Measurements from ENCODE around the gene JAG2.

The JAG2 gene

GRCh38 chr14:105138551-105139111 lies 29.9 kb downstream of the JAG2 start:
- no peak for DNase-seq

DNA sequence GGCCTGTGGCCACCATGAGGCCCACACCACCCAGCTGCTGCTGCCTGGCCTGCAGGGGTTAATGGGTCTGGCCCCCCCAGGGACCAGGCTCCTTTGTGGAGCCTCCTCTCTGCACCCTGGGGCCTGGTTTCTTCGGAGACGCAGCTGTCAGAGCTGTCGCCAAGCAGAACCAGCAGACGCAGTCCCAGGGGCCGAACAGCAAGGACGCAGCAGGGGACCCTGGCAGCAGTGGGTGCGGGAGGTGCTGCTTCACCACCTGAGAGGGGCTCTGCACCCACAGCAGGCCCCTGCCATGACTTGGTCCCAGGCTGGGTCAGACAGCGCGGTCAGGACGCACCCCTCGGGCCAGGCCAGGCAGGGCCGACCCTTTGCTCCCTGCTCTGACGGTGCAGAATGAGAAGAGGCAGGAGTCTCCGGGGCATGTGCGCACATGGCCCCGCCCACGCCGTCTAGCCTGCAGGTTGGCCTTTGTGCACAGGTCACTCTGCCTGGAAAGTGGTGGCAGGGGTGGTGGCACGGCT lies 30.5 kb downstream of the JAG2 start:
- no peak for DNase-seq

DNA sequence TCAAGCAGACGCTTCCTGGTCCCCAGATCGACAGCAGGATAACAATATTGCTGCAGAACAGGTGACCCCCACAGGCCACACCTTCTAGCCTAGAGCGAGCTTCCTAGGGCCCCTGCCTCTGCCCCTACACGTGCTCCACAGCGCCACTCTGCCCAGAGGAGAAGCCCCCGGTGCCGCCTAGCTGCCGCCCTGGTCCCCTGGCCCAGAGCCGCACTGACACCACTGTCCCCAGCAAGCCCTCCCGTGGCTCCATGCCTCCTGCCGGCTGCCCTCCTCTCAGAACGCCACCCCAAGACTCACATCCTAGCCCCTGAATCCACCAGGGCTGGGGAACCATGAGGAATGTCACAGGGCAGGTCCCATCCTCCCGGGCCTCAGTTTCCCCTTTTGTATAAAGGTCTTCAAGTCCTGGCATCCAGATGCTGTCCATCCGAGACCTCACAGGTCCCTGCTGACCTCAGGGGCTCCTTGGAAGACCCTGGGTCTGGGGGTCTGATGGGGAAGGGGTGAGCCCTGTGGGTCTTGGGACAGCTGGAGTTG lies 31.0 kb downstream of the JAG2 start:
- DNase-seq = no peak

GRCh38 chr14:105136401-105137322 lies 31.9 kb downstream of the JAG2 start:
- no peak for DNase-seq

- DNase-seq = no peak
Observed at GRCh38 chr14:105135700-105136395, 32.7 kb downstream of the JAG2 start.

GRCh38 chr14:105132921-105133654 lies 35.5 kb downstream of the JAG2 start:
- no peak for DNase-seq

- DNase-seq = no peak
Observed at GRCh38 chr14:105131241-105131640, 37.3 kb downstream of the JAG2 start.

DNA sequence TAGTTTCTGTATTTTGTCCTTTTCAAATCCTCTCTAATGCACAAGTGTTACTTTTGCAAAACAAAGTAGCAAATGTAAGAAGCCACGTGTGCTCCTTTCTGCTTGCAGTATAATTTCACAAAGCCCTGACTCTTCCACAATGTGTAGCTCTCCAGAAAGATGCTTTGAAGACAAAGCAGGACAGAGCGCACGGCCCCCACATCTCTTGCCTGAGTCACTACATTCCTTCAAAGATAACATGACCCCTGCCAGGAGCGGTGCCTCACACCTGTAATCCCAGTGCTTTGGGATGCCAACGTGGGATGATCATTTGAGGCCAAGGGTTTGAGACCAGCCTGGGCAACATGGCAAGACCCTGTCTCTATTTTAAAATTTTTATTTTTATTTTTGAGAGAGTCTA lies 40.5 kb downstream of the JAG2 start:
- DNase-seq = no peak

DNA sequence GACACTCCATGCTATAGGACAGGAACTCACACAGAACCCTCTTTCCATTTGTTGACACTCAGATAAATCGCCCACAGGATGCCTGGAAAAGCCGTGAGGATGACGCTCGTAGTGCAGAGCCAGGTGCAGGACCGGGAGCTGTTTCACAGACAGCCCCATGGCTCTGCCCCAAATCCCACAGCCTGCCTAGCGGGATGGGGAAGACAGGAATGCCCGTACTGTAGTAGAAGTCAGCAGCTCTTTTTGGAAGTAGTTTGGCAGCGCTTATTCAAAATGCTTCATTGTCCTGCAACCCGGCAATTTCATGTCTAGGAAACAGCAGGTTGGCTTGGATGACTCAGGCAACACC lies 41.6 kb downstream of the JAG2 start:
- DNase-seq = no peak

DNA sequence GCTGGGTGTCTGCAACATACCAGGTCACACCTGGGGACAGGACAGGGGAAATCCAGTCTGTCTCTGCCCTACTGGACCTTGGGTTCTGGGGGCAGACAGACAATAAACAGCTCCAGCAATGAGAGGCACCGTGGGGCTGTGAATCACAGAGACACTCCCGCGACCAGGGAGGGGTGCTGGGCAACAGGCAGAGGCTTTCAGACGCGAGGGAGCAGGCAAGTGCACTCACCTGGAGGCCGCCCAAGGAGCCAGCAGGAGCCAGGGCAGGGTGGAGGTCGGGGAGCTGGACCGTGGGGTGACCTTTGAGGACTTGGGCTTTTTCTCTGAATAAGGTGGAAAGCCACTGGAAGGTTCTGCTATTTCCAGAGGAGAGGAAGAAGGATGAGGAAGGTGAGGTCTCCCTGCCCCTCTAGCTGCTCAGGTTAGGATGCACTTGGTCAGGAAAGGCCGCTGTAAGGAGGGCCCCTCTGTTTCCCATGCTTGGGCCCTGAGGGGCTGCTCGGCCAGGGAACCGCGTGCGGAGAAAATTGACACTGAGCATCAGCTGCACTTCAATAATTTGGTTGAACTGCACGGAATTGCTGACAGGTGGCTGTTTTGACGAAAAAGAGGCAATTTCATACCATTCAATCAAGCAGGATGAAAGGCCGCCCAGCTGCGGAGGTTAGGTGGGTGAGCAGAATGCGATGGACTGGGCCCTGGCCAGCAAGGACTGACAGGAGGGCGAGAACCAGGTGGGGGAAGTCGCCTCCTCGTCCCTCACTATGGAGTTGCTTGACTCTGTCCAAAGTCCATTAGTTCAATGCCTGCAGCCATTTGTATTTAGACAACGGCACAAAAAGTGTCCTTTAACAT lies 42.2 kb downstream of the JAG2 start:
- DNase-seq = no peak

DNA sequence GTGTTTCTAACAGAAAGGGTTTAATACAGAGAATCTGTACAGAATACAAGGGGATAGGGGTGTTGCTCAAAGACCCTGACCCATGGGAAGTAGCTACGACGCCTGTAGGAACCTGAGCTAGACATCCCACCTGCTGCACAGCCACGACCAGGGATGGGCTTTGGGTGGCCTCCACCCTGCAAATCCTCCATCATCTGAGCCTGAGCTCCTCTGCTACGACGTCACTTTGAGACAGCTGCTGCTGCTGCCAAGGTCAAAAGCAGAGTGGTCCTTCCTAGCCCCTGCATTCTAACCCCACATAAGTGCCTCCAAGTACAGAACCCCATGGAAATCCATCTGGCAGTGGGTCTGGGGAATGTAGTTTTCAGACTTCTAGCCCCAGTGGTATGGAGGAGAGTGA lies 43.8 kb downstream of the JAG2 start:
- DNase-seq = no peak

DNA sequence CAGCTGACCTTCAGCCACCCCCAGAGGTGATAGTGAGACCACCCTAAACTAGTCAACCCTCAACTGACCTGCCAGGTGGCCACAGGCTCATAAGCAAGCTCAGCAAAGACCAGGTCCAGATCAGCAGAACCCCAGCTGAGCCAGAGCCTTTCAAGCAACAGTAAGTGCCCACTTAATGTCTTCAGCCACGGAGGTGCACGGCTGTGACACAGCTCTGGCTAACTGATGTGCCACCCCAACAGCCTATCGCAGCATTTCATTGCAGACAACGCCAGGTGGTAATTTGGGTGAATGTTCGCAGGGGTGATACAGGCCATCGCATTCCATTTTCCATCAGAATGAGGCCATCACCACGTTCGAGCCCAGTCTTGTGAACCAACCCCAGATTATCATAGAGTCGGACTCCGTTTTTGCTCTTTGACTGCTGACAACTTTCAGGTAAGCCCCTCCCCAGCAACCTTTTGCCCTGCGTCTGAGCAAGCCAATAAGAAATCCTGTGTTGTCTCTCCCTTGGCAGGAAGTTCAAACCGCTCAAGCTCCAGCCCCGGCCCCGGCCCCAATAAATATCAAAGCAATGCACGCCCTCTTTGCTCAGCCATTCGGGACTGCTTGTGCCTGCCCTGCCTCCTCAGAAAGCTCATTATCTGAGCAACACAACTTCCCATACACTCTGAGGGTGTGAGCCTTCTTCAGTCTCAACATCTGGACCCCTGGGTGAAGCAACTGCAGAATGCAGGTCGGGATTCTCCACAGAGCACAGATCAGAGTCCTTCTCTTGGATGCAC lies 44.4 kb downstream of the JAG2 start:
- DNase-seq = no peak

GRCh38 chr14:105123064-105123665 lies 45.4 kb downstream of the JAG2 start:
- no peak for DNase-seq

DNA sequence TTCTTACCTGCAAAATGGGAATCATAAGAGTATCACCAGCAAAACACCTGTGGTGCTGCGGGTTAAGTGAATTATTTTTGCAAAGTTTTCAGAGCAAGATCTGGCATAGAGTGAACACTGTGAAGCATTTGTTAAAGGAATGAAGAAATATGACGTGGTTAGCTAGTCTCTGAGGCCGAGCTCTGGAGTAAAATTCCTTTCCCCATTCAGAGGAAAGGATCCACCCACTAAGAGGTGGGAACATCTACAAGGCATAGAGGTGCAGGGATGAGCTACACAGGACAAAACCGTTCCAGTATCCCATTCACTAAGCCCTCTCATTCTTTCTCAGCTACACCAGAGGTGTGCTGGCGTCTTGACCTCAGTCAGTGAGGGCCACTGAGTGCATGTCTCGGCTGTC lies 48.5 kb downstream of the JAG2 start:
- DNase-seq = no peak

DNA sequence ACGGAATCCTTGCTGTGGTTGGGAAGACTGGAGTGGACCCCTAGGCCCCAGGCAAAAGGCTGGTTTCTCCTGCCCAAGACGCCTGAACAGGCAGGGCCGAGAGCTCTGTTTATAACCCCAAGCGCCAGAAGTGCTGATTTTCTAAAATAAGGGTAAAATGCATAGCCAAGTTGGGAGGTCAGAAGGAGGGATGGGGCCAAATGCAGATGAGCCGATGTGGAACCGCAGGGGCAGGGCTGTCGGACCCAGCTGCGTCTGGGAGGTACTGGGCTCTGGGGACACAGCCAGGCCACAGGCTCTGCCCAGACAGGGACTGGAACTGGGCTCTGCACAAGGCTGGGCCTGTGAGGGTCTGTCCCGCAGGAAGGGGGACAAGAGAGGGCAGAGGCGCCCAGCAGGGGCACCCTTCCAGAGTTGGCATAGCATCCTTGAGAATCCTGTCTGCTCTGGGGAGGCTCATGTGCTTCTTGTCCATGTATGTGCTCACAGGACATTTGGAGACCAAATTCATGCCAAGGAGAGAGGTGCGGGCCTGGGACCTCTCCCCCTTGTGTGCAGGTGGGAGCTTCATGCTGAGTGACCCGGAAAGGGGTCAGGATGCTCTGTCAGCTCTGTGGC lies 49.1 kb downstream of the JAG2 start:
- DNase-seq = no peak

DNA sequence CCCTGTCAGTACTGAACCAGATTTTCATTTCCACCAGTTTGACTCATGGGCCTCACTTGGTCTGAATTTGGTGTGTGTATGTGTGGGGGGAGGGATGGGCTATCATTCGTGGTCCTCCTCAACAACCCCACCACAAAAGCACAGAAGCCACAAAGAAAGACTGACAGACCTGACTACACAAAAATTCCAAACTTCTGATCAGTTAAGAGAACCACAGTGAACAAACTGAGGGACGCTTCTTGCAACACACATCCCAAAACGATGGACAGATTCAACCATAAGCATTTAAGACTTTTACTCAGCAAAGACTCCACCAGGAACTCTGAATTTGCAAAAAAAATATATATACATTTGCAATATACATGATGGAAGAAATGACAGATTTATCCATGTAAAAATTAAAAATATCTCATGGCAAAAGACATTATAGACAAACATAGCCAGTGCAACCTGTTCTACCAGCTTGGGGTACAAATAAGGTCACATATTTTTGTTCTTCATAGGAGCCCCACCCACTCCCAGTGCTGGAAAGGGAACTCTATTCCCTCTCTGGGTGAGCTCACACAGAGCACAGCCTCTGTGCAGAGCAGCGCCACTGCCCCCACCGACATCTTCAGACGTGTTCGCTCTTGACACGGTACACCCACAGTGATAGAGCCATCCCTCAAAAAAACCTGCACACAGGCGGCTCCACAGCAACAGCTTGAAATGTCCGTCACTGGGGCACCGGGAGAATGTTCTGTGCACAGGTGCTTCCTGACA lies 49.7 kb downstream of the JAG2 start:
- no peak for DNase-seq

- no peak for DNase-seq
Observed at GRCh38 chr14:105117710-105118385, 50.7 kb downstream of the JAG2 start.

GRCh38 chr14:105117257-105117646 lies 51.3 kb downstream of the JAG2 start:
- DNase-seq = no peak

All from C1 segment of cervical spinal cord (tissue), 14 donors.